Germinal center (tissue), 1 donor: ENCODE results near the gene GLB1L3.
A peak's percentile ranks its signal among the peaks of the same experiment; 100 is the strongest.
"Not testable (repeated sequence)": the region's sequence is repeated elsewhere in the genome, so short reads cannot be mapped to it uniquely, and the experiment has no call there.

ENCODE experiments used
- DNase-seq: peaks from one replicate; pipeline ENCODE4 v3.0.0; 2012; ENCODE audit warnings: mixed read lengths, low spot score

GLB1L3 gene

DNA sequence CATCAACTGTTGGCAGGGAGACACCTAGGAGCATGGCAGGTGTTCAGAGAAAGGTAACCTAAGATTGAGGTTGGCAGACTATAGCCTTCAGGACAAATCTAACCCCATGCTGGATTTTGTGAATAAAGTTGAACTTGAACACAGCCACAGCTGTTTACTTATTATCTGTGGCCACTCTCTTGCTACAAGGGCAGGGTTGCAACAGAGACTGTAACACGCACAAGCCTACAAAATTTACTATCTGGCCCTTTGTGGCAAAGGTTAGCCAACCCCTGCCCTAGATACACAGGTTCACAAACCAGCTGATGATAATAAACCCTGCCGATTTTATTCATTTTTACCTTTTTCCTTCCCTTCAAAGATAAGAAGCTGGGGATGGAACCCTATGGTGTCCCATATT, 25.5 kb upstream of the GLB1L3 start:
- DNase-seq, result no peak

GRCh38 chr11:134252346-134253187, 23.6 kb upstream of the GLB1L3 start:
- peak; percentile 18 for DNase-seq

- DNase-seq, result peak; percentile 97
Measured at GRCh38 chr11:134253188-134253993, 22.8 kb upstream of the GLB1L3 start, which contains the start of the genes ACAD8 and THYN1. TSS of gene ACAD8 (plus strand) at chr11:134253568. CDS start at chr11:134253601, 33 bp downstream. TSS of gene THYN1 (minus strand) at chr11:134253352. CDS start at chr11:134252882, 470 bp downstream.

GRCh38 chr11:134254433-134255183, 21.6 kb upstream of the GLB1L3 start:
- no peak for DNase-seq

GRCh38 chr11:134255184-134255561, 21.0 kb upstream of the GLB1L3 start:
- DNase-seq, result not testable (repeated sequence)

GRCh38 chr11:134257101-134257500, 19.1 kb upstream of the GLB1L3 start:
- DNase-seq, result no peak

GRCh38 chr11:134258577-134258976, 17.6 kb upstream of the GLB1L3 start:
- DNase-seq, result no peak

DNA sequence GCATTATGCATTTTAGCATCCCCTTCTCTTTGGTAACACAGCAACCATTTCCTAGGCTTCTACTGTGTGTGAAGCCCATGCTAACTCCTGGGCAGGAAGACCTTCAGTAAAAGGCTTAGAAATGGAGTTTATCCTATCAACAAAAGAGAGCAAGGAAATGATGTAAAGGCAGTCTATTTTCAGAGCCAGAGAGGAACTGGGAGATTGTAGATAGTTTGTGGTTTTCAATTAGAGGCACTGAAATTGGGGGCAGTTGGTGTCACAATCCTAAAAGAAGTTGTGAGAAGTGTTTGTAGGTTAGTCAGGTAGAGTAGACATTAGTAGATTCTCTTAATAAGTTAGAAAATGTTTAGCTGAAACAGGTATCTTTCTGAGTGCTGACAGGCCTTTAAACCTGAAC, 15.7 kb upstream of the GLB1L3 start:
- no peak for DNase-seq

DNA sequence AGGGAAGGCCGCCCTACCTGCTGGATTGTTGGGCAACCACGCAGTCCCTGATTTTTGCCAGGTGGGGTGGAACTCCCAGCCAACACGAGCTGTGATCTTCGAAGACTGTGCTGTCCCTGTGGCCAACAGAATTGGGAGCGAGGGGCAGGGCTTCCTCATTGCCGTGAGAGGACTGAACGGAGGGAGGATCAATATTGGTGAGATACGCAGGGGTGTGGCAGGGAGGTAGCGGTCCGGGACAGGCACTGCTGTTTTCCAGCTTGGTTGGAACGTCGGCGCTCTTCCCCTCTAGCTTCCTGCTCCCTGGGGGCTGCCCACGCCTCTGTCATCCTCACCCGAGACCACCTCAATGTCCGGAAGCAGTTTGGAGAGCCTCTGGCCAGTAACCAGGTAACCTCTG, 15.2 kb upstream of the GLB1L3 start:
- no peak for DNase-seq

- peak; percentile 36 for DNase-seq
Measured at GRCh38 chr11:134261626-134262488, 14.3 kb upstream of the GLB1L3 start.

GRCh38 chr11:134264966-134265764, 11.0 kb upstream of the GLB1L3 start:
- DNase-seq, result no peak

DNA sequence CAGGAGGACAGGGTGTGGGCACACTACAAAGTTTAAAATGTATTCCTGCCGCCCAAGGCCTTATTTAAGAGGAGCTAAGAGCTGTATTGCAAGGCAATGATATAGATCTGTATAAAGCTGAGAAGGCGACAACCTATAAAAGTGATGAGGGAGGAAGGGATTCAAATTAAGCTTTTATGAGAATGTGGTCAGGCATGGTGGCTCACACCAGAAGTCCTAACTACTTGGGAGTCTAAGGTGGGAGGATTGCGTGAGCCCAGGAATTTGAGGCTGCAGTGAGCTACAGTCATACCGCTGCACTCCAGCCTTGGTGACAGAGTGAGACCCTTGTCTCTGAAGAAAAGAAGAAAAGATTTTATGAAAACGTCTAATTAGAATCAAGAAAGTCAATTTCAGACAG, 9.7 kb upstream of the GLB1L3 start:
- DNase-seq, result no peak

DNA sequence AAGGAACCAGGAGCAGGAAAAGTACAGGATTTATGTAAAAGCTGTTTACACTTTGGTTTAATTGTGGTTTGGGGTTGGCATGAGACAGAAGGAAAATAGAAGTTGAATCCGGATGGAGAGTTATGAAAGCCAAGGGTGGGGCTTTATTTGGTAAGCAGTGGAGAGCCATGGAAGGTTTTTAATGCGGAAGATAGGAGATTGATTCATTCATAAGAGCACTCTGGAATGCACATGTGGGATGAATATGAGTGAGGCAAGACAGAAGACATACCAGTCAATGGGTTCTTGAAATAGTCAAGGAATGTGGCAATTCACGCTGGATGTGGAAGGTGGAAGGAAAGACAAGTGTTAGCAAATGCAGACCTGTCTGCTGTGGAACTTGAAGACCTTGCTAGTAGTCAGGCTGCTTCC, 9.3 kb upstream of the GLB1L3 start:
- DNase-seq, result no peak

DNA sequence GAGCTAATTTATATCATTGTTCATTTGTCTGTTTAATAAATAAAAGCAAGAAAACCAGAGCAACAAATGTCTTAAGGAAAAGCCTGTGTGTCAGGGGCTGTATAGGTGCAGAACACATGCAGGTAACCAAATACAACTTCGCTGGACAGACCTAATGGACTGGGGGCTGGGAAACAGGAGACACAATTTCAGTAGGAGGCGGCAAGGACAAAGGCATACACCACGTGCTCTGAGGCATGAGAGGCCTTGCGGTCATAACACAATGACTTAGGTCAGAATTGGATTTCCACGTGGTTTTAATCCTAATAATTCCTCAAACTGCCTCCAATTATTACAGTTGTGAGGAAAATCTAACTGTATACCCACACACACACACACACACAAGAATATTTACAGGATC, 8.7 kb upstream of the GLB1L3 start:
- no peak for DNase-seq

GRCh38 chr11:134267966-134268365, 8.2 kb upstream of the GLB1L3 start:
- no peak for DNase-seq

DNA sequence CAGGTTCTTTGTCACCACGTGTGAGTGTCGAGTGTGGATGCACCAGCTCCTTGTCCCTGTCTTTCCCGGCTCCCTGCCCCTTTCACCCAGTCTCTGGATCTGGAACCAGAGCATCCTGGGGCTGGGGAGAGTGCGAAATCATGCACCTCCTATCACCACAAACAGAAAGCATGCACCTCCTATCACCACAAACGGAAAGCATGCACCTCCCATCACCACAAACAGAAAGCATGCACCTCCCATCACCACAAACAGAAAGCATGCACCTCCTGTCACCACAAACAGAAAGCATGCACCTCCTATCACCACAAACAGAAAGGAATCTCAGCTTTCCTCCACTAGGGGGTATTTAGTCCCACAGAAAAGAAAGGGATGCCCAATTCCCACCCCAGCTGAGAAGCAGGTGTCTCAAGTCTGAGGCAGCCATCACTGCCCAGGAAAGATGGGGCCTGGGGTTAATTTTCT, 5.9 kb upstream of the GLB1L3 start:
- DNase-seq, result no peak

GRCh38 chr11:134271978-134272377, 4.2 kb upstream of the GLB1L3 start:
- no peak for DNase-seq

DNA sequence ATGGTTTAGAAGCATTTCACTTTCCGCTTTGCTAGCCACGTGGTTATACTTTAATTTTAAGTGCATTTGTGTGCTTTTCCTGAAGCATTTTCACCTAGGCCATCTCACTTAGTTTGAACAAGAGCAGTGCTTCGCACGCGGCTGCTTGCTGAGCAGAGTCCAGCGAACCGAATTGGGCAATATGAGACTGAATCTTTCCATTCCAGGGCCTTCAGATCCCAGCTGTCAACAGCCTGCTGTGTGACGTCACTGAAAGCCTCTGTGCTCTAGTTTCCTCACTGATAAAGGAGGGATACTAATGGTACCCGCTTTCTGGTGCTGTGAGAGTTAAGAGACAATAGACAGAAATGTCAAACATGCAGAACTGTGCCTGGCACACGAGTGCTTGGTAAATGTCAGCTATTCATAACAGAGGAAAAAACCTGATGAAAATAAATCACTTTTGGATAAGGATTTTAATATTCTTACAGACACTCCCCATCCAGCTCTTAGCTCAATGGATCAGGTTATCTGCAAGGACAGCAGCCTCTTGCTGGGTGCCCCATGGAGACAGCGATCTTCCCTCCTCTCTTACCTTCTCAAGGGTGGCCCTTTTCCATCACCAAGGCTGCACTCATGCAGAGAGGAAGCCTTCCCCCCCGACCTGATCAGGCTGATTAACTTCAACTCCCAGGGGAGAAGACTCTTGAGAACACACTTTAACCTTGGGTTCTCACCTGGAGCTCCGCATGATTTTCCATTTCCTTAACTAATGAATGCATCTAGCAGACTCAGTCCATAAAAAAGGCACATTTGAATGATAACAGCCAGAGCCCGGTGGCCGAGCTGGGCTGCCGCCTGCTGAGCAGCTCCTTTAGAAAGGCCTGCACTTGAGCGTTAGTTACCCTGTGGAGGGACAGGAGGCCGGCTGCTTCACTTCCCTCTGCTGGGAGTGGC, 3.5 kb upstream of the GLB1L3 start:
- no peak for DNase-seq

GRCh38 chr11:134273317-134273712, 2.9 kb upstream of the GLB1L3 start:
- no peak for DNase-seq
